IMR-90 (cell line): ENCODE results near the gene WNT11. TPM values are rescaled to one million over a fixed set of nuclear protein-coding genes. Genes with fewer than 3 reads are reported as not detected.

ENCODE experiments used
- ATAC-seq: fragments of 200-7000 bp; cut with Tn5 transposase; 2 replicates; pipeline ENCODE4 v1.9.1; 2020; ENCODE audit warnings: low read depth, mild to moderate bottlenecking, moderate library complexity
- BruUV-seq: library from RNA; stranded (reverse); fragments of 400-500 nt; replicated peaks from 2 replicates; lab custom pipeline; 2021; lab: Mats Ljungman, UMichigan
- CTCF ChIA-PET: fragments of 300-600 bp; formaldehyde crosslinking; extraction: SDS; loops from one replicate; lab custom pipeline; 2021; ENCODE audit warnings: antibody characterized with exemption; lab: Yijun Ruan, JAX
- POLR2A ChIA-PET: fragments of 300-600 bp; sonication (Branson Sonifier 250); formaldehyde crosslinking; loops from one replicate; lab custom pipeline; 2022; ENCODE audit warnings: antibody characterized with exemption; ENCODE audit not compliant: unreplicated experiment; lab: Charles Lee
- DNase-seq: peaks from one replicate; pipeline ENCODE4 v3.0.0; 2013
- H2AFZ ChIP-seq: replicated peaks from 2 replicates; pipeline ENCODE3; 2013; ENCODE audit warnings: low read length, mild to moderate bottlenecking; ENCODE audit not compliant: poor library complexity
- H2AK5ac ChIP-seq: 2 replicates; pipeline ENCODE4 v1.6.1; 2013; ENCODE audit warnings: low read depth, low read length, inconsistent platforms
- H2AK9ac ChIP-seq: replicated peaks from 2 replicates; pipeline ENCODE3; 2013; ENCODE audit warnings: mild to moderate bottlenecking, low read depth, low read length, moderate library complexity; ENCODE audit not compliant: poor library complexity
- H2BK120ac ChIP-seq: 2 replicates; pipeline ENCODE4 v1.6.1; 2013; ENCODE audit warnings: low read depth, low read length, inconsistent platforms
- H2BK15ac ChIP-seq: 3 replicates; pipeline ENCODE4 v1.6.1; 2013; ENCODE audit warnings: low read depth, low read length, inconsistent platforms
- H2BK20ac ChIP-seq: 2 replicates; pipeline ENCODE4 v1.6.1; 2013; ENCODE audit warnings: low read depth, mild to moderate bottlenecking, inconsistent platforms, low read length, moderate library complexity
- H2BK5ac ChIP-seq: 2 replicates; pipeline ENCODE4 v1.6.1; 2013; ENCODE audit warnings: mild to moderate bottlenecking, low read depth, low read length, inconsistent platforms; ENCODE audit not compliant: poor library complexity, severe bottlenecking
- H3K14ac ChIP-seq: replicated peaks from 2 replicates; pipeline ENCODE4 v1.6.1; 2013; ENCODE audit warnings: low read depth, low read length, inconsistent platforms
- H3K18ac ChIP-seq: 2 replicates; pipeline ENCODE4 v1.6.1; 2013; ENCODE audit warnings: low read depth, low read length, control low read depth
- H3K23ac ChIP-seq: 2 replicates; pipeline ENCODE4 v1.6.1; 2013; ENCODE audit warnings: low read depth, low read length, inconsistent platforms
- H3K27ac ChIP-seq: 2 replicates; pipeline ENCODE4 v1.5.1; 2013; ENCODE audit warnings: mild to moderate bottlenecking, control low read depth, low read length; ENCODE audit not compliant: insufficient read depth
- H3K27me3 ChIP-seq: 2 replicates; pipeline ENCODE4 v1.6.1; 2013; ENCODE audit warnings: low read length; ENCODE audit not compliant: control insufficient read depth, insufficient read depth
- H3K36me3 ChIP-seq: 2 replicates; pipeline ENCODE4 v1.6.1; 2013; ENCODE audit warnings: low read length, mixed read lengths; ENCODE audit not compliant: control insufficient read depth, insufficient read depth
- H3K4ac ChIP-seq: 2 replicates; pipeline ENCODE4 v1.6.1; 2013; ENCODE audit warnings: low read depth, low read length, inconsistent platforms
- H3K4me1 ChIP-seq: 2 replicates; pipeline ENCODE4 v1.6.1; 2013; ENCODE audit warnings: low read length, mixed read lengths; ENCODE audit not compliant: control insufficient read depth, insufficient read depth
- H3K4me2 ChIP-seq: 2 replicates; pipeline ENCODE4 v1.6.1; 2013; ENCODE audit warnings: low read depth, mild to moderate bottlenecking, control low read depth, low read length, moderate library complexity
- H3K4me3 ChIP-seq: 2 replicates; pipeline ENCODE4 v1.5.1; 2013; ENCODE audit warnings: low read depth, mild to moderate bottlenecking, control low read depth, low read length, moderate library complexity; ENCODE audit not compliant: insufficient read depth
- H3K56ac ChIP-seq: 2 replicates; pipeline ENCODE4 v1.6.1; 2013; ENCODE audit warnings: low read length, inconsistent platforms; ENCODE audit not compliant: insufficient read depth; ENCODE audit errors: extremely low read depth
- H3K79me1 ChIP-seq, 2 experiments: 2 replicates each; pipeline ENCODE4 v1.6.1; 2013; ENCODE audit warnings: low read length in 2 of 2, inconsistent platforms in 1 of 2, low read depth in 1 of 2
- H3K9ac ChIP-seq: 2 replicates; pipeline ENCODE4 v1.6.1; 2013; ENCODE audit warnings: low read depth, low read length, control low read depth
- H3K9me1 ChIP-seq: 2 replicates; pipeline ENCODE4 v1.6.1; 2013; ENCODE audit warnings: low read length, inconsistent platforms; ENCODE audit not compliant: insufficient read depth
- H3K9me3 ChIP-seq: 2 replicates; pipeline ENCODE4 v1.6.1; 2013; ENCODE audit warnings: low read length; ENCODE audit not compliant: control insufficient read depth, insufficient read depth
- H4K20me1 ChIP-seq: 2 replicates; pipeline ENCODE4 v1.6.1; 2013; ENCODE audit warnings: low read length, inconsistent platforms; ENCODE audit not compliant: insufficient read depth
- H4K5ac ChIP-seq: 2 replicates; pipeline ENCODE4 v1.6.1; 2013; ENCODE audit warnings: mild to moderate bottlenecking, low read depth, low read length, control low read depth
- H4K8ac ChIP-seq, 2 experiments: 2 replicates each; pipeline ENCODE4 v1.6.1; 2013; ENCODE audit warnings: low read depth in 2 of 2, low read length in 2 of 2, control low read depth in 1 of 2, inconsistent platforms in 1 of 2
- H4K91ac ChIP-seq: 2 replicates; pipeline ENCODE4 v1.6.1; 2013; ENCODE audit warnings: low read depth, low read length, inconsistent platforms; ENCODE audit not compliant: insufficient read depth
- BHLHE40 ChIP-seq: fragments of 150-350 bp; IDR thresholded peaks from 2 replicates; pipeline ENCODE4 v1.6.1; 2016; ENCODE audit warnings: mild to moderate bottlenecking, low read depth, low read length
- CEBPB ChIP-seq: IDR thresholded peaks from 2 replicates; pipeline ENCODE4 v1.6.1; 2012; ENCODE audit warnings: low read depth, low read length, improper control_type of control experiment
- CHD1 ChIP-seq: IDR thresholded peaks from 2 replicates; pipeline ENCODE4 v1.6.1; 2012; ENCODE audit warnings: low read depth, low read length, improper control_type of control experiment
- FOS ChIP-seq: fragments of 150-350 bp; IDR thresholded peaks from 2 replicates; pipeline ENCODE4 v1.6.1; 2016; ENCODE audit warnings: low read depth, low read length
- MAFK ChIP-seq: IDR thresholded peaks from 2 replicates; pipeline ENCODE4 v1.6.1; 2012; ENCODE audit warnings: low read depth, low read length, improper control_type of control experiment
- MAZ ChIP-seq: IDR thresholded peaks from 2 replicates; pipeline ENCODE4 v1.6.1; 2012; ENCODE audit warnings: low read depth, mild to moderate bottlenecking, low read length, improper control_type of control experiment, moderate library complexity, borderline replicate concordance
- MXI1 ChIP-seq: IDR thresholded peaks from 2 replicates; pipeline ENCODE4 v1.6.1; 2012; ENCODE audit warnings: low read depth, mild to moderate bottlenecking, low read length, moderate library complexity, borderline replicate concordance
- NFE2L2 ChIP-seq: fragments of 150-350 bp; IDR thresholded peaks from 2 replicates; pipeline ENCODE4 v1.6.1; 2016; ENCODE audit warnings: low read depth, mild to moderate bottlenecking, low read length
- POLR2A ChIP-seq: IDR thresholded peaks from 2 replicates; pipeline ENCODE4 v1.6.1; 2012; ENCODE audit warnings: mild to moderate bottlenecking, low read depth, low read length
- RAD21 ChIP-seq: IDR thresholded peaks from 2 replicates; pipeline ENCODE4 v1.6.1; 2012; ENCODE audit warnings: low read length, improper control_type of control experiment
- RCOR1 ChIP-seq: IDR thresholded peaks from 2 replicates; pipeline ENCODE4 v1.6.1; 2012; ENCODE audit warnings: mild to moderate bottlenecking, low read length, improper control_type of control experiment; ENCODE audit not compliant: insufficient replicate concordance
- RFX5 ChIP-seq: IDR thresholded peaks from 2 replicates; pipeline ENCODE4 v1.8.0; 2012; ENCODE audit warnings: low read depth, mild to moderate bottlenecking, low read length, moderate library complexity
- SMC3 ChIP-seq: fragments of 150-350 bp; IDR thresholded peaks from 2 replicates; pipeline ENCODE4 v1.6.1; 2016; ENCODE audit warnings: low read depth, mild to moderate bottlenecking, antibody characterized with exemption, low read length, moderate library complexity
- USF2 ChIP-seq: fragments of 150-350 bp; IDR thresholded peaks from 2 replicates; pipeline ENCODE4 v1.6.1; 2017; ENCODE audit warnings: mild to moderate bottlenecking, antibody characterized with exemption, low read length, low read depth
- WGBS, 2 experiments: methylation state at CpG; one replicate each; pipeline versions ENCODE4 v1.1.5 to v1.1.7; 2013; ENCODE audit warnings: missing lambda C conversion rate in 2 of 2; ENCODE audit not compliant: insufficient read length in 1 of 2; ENCODE audit errors: extremely low coverage in 2 of 2; 5-methylcytosine and 5-hydroxymethylcytosine counted together
- dilution Hi-C: fragments of 300-500 bp; cut with HindIII; formaldehyde crosslinking; loops from one replicate; pipeline ENCODE4 v1.14.3; 2018; ENCODE audit warnings: low sequenced_read_pairs; ENCODE audit not compliant: unreplicated experiment
- in situ Hi-C: fragments of 300-500 bp; cut with MboI; formaldehyde crosslinking; loops from 3 replicates; pipeline ENCODE4 v1.14.3; 2019; ENCODE audit warnings: low sequenced_read_pairs, inconsistent platforms, mixed read lengths
- intact Hi-C: fragments of 100-400 bp; cut with micrococcal nuclease; formaldehyde crosslinking; loops from 2 replicates; pipeline ENCODE4 v1.10.0; 2022
- polyA plus RNA-seq, 3 experiments: library from polyadenylated mRNA; depleted of rRNA; stranded (reverse); fragments of >200 nt; gene quantifications; 2 replicates each; pipeline ENCODE4 v1.2.3, GENCODE V29; 2012; ENCODE audit warnings: low replicate concordance in 1 of 3
- total RNA-seq: library from RNA; depleted of rRNA; stranded (reverse); fragments of >200 nt; gene quantifications from 2 replicates; pipeline ENCODE4 v1.2.3, GENCODE V29; 2012
- TF ChIP-seq, protein P1 (sequence below): conservative IDR thresholded peaks from 2 replicates; pipeline ENCODE4 v1.5.1; 2012; ENCODE audit warnings: mild to moderate bottlenecking, low read depth, low read length, improper control_type of control experiment
- TF ChIP-seq, protein P2 (sequence below): fragments of 150-350 bp; IDR thresholded peaks from 2 replicates; pipeline ENCODE4 v1.6.1; 2016; ENCODE audit warnings: low read depth, mild to moderate bottlenecking, low read length, moderate library complexity, borderline replicate concordance

Gene WNT11
- total and polyA plus RNA-seq, 2 of the 4 experiments (the other 2 are of a cell fraction): 0.10 TPM; not detected in 1

GRCh38 chr11:76149713-76150112 lies 56.6 kb downstream of the WNT11 start:
- POLR2A ChIA-PET: no interaction called here
- H2AK5ac ChIP-seq: no peak overlapping the region
- no peak overlapping the region for H3K9ac ChIP-seq
- H4K5ac ChIP-seq: no peak overlapping the region
- H3K9me1 ChIP-seq: peaks cover 6% of the 10 kb centered on the region; the same call in 1 of the 2 replicates
- H3K4ac ChIP-seq: no peak overlapping the region
- intact Hi-C loops: loop anchor here (5.0 kb wide), 2 partner anchors 168 to 347 kb away; no protein-coding TSS in a partner anchor
- no peaks in the 10 kb centered on the region for H3K79me1 ChIP-seq
- H3K9me3 ChIP-seq: no peaks in the 10 kb centered on the region
- no peak overlapping the region for H2AFZ ChIP-seq
- no peak overlapping the region for H4K91ac ChIP-seq
- H3K27ac ChIP-seq: no peak overlapping the region
- in situ Hi-C loops: loop anchor here (5.0 kb wide), 1 partner anchor 257 kb away; no protein-coding TSS in a partner anchor
- H2BK20ac ChIP-seq: no peak overlapping the region
- no peaks in the 10 kb centered on the region for H4K20me1 ChIP-seq
- H3K56ac ChIP-seq: no peak overlapping the region
- dilution Hi-C loops: no loop called here
- ATAC-seq (no peak), DNase-seq (no peak)
- H2BK120ac ChIP-seq: no peak overlapping the region
- 100% methylated on average over 1 of the region's 6 CpGs; no CpG with 5 or more reads in 1 of the 2 experiments for WGBS, 2 experiments
- H3K27me3 ChIP-seq: peaks cover 2% of the 10 kb centered on the region; the same call in 1 of the 2 replicates
- H2AK9ac ChIP-seq: no peak overlapping the region
- H3K14ac ChIP-seq: no peak overlapping the region
- BruUV-seq: no TSS peak
- no peak overlapping the region for H2BK5ac ChIP-seq
- no peak overlapping the region for H4K8ac ChIP-seq
- no peaks in the 10 kb centered on the region for H3K4me1 ChIP-seq
- no peaks in the 10 kb centered on the region for H3K36me3 ChIP-seq
- no peak overlapping the region for H3K4me3 ChIP-seq
- no peak overlapping the region for H3K23ac ChIP-seq
- H3K4me2 ChIP-seq: no peak overlapping the region
- H3K18ac ChIP-seq: no peak overlapping the region
- TF ChIP-seq MAFK (no peak), SMC3 (no peak), BHLHE40 (no peak), MAZ (no peak), MXI1 (no peak), RFX5 (no peak), USF2 (no peak), POLR2A (no peak), RCOR1 (no peak), CEBPB (no peak), RAD21 (no peak), CHD1 (no peak), NFE2L2 (no peak), FOS (no peak)
- TF ChIP-seq, protein P1, sequence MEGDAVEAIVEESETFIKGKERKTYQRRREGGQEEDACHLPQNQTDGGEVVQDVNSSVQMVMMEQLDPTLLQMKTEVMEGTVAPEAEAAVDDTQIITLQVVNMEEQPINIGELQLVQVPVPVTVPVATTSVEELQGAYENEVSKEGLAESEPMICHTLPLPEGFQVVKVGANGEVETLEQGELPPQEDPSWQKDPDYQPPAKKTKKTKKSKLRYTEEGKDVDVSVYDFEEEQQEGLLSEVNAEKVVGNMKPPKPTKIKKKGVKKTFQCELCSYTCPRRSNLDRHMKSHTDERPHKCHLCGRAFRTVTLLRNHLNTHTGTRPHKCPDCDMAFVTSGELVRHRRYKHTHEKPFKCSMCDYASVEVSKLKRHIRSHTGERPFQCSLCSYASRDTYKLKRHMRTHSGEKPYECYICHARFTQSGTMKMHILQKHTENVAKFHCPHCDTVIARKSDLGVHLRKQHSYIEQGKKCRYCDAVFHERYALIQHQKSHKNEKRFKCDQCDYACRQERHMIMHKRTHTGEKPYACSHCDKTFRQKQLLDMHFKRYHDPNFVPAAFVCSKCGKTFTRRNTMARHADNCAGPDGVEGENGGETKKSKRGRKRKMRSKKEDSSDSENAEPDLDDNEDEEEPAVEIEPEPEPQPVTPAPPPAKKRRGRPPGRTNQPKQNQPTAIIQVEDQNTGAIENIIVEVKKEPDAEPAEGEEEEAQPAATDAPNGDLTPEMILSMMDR: no peak
- TF ChIP-seq, protein P2, sequence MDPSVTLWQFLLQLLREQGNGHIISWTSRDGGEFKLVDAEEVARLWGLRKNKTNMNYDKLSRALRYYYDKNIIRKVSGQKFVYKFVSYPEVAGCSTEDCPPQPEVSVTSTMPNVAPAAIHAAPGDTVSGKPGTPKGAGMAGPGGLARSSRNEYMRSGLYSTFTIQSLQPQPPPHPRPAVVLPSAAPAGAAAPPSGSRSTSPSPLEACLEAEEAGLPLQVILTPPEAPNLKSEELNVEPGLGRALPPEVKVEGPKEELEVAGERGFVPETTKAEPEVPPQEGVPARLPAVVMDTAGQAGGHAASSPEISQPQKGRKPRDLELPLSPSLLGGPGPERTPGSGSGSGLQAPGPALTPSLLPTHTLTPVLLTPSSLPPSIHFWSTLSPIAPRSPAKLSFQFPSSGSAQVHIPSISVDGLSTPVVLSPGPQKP: no peak
- CTCF ChIA-PET: no interaction called here
- no peak overlapping the region for H2BK15ac ChIP-seq
